Hematopoietic multipotent progenitor cell treated with erythropoietin and hydrocortisone succinate and interleukin-3 and kit ligand, for 17 days (in vitro differentiated cells): ENCODE results near the gene PI4K2A.
"Not testable (repeated sequence)": the region's sequence is repeated elsewhere in the genome, so short reads cannot be mapped to it uniquely, and the experiment has no call there.

Source experiments
- DNase-seq: peaks from one replicate; pipeline ENCODE4 v3.0.0-alpha.2; 2015; ENCODE audit warnings: low spot score

PI4K2A gene

GRCh38 chr10:97675222-97675621 is 34.8 kb downstream of the PI4K2A start:
- no peak for DNase-seq

- peak; percentile 75 for DNase-seq
Observed at GRCh38 chr10:97676770-97677581, 36.5 kb downstream of the PI4K2A start.

GRCh38 chr10:97679594-97679993 is 39.1 kb downstream of the PI4K2A start:
- DNase-seq: no peak

- DNase-seq: no peak
Observed at GRCh38 chr10:97682042-97682441, 41.6 kb downstream of the PI4K2A start.

GRCh38 chr10:97683556-97684367 is 43.3 kb downstream of the PI4K2A start:
- no peak for DNase-seq

- DNase-seq: not testable (repeated sequence)
Observed at GRCh38 chr10:97684368-97684713, 43.9 kb downstream of the PI4K2A start.

DNA sequence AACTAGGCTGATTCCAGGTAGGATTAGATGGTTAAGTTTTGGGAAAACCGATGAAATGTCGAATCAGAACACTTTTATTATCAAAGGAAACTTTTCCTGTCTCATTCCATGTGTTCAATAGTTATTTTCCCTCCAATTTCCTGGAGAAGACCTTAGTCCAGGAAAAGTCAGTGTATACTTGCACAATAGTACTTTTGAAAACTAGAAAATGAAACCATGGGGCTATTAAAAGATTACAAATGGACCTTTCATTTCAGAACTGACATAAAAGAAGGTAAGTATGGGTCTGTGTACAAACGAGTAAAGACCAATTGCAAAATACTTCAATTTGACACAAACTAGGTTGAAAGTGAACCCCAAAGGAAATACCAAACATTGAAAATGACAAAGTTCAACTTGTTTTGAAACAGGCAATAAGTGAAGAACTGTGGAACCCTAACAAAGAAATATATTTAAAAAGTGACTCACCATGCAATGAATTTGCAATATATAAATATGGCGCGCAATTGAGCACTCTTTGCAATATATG is 44.5 kb downstream of the PI4K2A start:
- DNase-seq: no peak

- DNase-seq: no peak
Observed at GRCh38 chr10:97685395-97685958, 45.0 kb downstream of the PI4K2A start.

GRCh38 chr10:97686301-97686961 is 46.0 kb downstream of the PI4K2A start:
- peak; percentile 29 for DNase-seq

GRCh38 chr10:97686962-97687784 is 46.7 kb downstream of the PI4K2A start, which contains the start of gene AVPI1:
Gene AVPI1 (minus strand): TSS chr10:97687241. CDS start chr10:97679905, 7,336 bp downstream.
- DNase-seq: peak; percentile 96

DNA sequence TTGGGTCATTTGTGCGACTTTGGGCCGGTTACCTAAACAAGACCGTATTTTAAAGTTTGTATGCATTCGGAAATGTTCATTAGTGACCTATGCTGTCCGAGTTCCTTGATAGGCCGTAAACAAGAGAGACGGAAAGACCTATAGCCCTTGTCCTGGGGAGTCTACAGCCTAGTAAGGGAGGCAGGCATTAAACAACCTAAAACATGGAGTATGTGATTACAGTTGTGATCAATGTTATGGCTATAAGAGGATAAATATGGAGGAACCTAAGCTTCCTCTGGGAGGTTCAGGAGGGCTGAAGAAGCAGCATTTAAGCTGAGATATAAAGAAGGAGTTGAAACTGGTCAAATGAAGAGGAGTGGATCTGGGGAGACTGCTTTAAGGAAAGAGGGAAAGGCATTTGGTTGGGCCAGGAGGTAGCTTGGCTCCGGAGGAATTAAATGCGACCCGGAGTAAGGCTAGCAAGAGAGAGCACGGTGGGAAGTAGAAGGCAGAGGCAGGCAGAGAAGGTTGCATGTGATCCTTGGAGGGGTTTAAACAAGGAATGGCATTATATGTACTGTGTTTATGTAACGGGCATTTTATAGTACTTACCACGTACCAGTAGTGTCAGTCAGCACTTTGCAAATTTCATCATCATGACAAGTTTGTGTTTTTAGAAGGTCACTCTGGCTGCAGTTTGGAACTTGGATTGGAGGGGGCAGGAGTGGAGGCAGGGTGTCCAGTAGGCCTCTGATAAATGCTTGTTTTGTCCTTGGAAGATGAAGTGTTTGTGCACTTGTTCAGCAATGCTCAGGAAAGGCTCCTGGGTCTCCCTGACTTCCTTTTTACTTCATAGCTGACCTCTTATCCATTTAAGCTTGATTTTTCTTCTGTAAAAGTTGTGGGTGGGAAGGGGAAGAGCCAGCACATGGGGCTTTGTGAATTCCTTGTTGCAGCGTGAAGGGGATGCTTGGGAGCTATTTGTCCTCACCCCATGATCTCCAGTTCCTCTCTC is 47.6 kb downstream of the PI4K2A start:
- DNase-seq: no peak

- no peak for DNase-seq
Observed at GRCh38 chr10:97689559-97690020, 49.1 kb downstream of the PI4K2A start.

DNA sequence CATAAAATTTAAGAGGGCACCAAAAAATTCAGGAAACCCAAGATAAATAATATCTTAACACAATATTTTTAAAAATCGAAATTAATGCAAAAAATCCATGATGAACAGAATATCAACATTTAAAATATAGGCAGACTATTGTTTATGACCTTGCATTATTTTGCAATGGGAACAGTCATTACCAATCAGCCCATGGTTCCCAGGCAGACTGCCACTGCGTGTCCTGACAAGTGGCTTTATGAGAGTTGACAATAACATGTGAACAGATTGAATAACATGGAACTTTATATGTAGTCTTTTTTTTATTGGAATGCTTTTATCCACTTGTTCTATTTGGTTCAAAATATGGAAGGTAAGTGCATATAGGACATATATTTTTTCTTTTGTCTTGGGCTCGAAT is 49.7 kb downstream of the PI4K2A start:
- DNase-seq: no peak

DNA sequence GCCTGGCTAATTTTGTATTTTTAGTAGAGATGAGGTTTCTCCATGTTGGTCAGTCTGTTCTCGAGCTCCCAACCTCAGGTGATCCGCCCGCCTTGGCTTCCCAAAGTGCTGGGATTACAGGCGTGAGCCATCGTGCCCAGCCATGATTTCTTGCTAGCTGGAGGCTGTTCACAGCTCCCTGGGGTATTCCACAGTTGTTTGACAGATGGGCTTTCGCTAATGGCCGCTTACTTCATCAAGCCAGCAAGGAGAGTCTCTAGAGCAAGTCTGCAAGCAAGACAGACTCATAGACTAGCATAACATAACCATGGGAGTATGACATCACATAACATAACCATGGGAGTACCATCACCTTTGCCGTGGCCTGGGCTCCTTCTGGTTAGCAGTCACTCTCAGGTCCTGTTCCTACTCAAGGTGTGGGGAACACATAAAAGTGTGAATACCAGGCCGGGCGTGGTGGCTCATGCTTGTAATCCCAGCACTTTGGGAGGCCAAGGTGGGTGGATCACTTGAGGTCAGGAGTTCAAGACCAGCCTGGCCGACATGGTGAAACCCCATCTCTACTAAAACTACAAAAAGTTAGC is 57.7 kb downstream of the PI4K2A start:
- DNase-seq: not testable (repeated sequence)

- DNase-seq: peak; percentile 77
Observed at GRCh38 chr10:97701438-97702069, 61.1 kb downstream of the PI4K2A start.

DNA sequence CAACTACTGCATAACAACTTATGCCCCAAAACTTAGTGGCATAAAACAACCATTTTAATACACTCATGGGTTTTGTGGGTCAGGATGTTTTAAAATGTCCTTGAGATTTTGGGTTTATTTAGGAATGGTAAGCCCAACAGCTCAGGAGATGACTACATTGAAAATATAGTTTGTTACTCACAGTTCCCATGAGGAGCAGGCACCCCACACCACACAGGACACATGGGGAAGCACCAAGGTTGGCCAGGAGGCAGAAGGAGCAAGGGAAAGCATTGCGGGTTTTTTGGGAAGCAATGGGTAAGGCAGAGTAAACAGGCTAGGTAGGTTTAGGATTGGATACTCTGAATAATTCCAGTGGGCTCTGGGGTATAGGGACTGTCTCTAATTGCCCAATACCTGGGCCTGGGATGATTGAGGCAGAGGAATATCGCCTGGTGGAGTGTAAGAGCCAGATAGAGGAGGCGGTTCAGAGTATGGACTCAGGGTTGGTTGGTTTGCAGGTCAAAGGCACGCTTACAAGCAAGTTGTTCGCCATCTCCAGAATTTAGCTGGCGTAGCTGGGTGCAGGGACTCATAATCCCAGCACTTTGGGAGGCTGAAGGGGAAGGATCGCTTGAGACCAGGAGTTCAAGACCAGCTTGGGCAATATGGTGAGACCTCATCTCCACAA is 63.1 kb downstream of the PI4K2A start:
- no peak for DNase-seq

DNA sequence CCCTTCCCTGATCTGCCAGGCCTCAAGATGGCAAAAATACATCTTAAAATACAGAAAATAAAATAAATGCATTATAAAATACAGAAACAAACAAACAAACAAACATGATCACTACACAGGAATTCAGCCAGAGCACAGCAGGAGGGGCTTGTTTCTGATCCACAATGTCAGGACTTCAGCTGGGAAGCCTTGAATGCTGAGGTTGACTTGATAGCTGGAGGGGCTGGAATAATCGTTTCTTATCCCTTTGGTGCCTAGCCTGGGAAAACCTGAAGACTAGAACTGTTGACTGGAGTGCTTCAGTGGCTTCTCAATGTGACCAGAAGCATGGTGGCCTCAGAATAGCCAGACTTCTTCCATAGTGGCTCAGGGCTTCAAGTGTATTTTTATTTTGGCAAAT is 63.9 kb downstream of the PI4K2A start:
- no peak for DNase-seq

DNA sequence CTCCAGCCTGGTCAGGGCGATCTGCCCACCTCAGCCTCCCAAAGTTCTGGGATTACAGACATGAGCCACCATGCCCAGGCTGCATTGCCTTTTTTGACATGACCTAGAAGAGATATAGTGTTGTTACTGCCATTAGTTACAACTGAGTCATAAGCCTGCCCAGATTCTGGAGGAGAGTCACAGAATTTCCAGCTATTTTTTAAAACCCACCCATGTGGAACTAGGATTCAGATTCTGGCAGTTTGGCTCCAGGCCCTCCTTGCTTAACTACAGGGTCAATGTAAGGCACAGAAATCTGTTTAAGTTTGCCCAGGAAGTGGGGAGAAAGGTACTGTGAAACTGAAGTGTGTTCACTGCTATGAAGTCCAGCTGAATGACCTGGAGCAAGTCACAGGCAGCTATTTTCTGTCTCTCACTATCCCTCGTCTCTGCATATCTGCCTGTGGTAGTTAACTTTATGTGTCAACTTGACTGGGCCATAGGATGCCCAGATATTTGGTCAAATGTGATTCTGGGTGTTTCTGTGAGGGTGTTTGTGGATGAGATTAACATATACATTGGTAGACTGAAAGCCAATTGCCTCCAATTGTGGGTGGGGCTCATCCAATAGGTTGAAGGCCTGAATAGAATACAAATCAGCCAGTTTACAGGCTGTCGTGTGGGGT is 64.7 kb downstream of the PI4K2A start:
- DNase-seq: no peak
